Heart left ventricle (tissue), 13 donors: ENCODE data around the gene DDX39B.

Source experiments
- POLR2A ChIP-seq, 2 donors: fragments of 450-650 bp; IDR thresholded peaks; one replicate each; pipeline ENCODE4 v1.6.1; 2017; ENCODE audit warnings: antibody characterized with exemption in 2 of 2, mild to moderate bottlenecking in 2 of 2, moderate library complexity in 2 of 2
- TF ChIP-seq, protein P1 (sequence below), 12 donors: fragments of 200-600 bp; sonication (generic) in 4 of 12; IDR thresholded peaks; one replicate each; pipeline versions ENCODE4 v1.5.0 to v1.8.0; 2018 to 2022; ENCODE audit warnings: antibody characterized with exemption in 12 of 12, mild to moderate bottlenecking in 5 of 12
- donor health status: ischemic (EF 13 %, LVEDD 7.1; RV severe dilation, severe dysfunction).
- donor health status: DM: no; HTN: yes; CAD: no.
- donor health status: DM: no; HTN: no; CAD: no.
- donor health status: ischemic (EF 25% LVEDD 6.9; RV normal size, moderate dysfunction).
- donor health status: ischemic (EF 25% LVEDD 5.7; RV mildly dilated, moderate dysfunction).
- donor health status: ischemic (EF 35%, LVEDD 5.7; RV mildly dilated, moderate dysfunction).
- donor health status: nonischemic (EF 11% LVEDD 7.7; RV severe dilation, severe dysfunction).
- donor health status: DM: yes; HTN: yes; CAD: no.
- donor health status: PGD.
- donor health status: ischemic (EF 29% LVEDD 5.4; RV normal size, mild dysfunction).
- donor health status: nonischemic (EF 23%, LVEDD 6.1; RV moderate dilation, normal function).

DNA sequence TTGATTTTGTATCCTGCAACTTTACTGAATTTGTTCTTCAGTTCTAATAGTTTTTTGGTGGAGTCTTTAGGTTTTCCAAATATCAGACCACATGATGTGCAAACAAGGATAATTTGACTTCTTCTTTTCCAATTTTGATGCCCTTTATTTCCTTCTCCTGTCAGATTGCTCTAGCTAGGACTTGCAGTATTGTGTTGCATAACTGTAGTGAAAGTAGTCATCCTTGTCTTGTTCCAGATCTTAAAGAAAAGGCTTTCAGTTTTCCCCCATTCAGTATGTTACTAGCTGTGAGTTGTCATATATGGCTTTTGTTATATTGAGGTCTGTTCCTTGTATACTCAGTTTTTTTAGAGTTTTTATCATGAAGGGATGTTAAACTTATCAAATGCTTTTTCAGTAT lies 39.2 kb downstream of the DDX39B start:
- TF ChIP-seq, protein P1, sequence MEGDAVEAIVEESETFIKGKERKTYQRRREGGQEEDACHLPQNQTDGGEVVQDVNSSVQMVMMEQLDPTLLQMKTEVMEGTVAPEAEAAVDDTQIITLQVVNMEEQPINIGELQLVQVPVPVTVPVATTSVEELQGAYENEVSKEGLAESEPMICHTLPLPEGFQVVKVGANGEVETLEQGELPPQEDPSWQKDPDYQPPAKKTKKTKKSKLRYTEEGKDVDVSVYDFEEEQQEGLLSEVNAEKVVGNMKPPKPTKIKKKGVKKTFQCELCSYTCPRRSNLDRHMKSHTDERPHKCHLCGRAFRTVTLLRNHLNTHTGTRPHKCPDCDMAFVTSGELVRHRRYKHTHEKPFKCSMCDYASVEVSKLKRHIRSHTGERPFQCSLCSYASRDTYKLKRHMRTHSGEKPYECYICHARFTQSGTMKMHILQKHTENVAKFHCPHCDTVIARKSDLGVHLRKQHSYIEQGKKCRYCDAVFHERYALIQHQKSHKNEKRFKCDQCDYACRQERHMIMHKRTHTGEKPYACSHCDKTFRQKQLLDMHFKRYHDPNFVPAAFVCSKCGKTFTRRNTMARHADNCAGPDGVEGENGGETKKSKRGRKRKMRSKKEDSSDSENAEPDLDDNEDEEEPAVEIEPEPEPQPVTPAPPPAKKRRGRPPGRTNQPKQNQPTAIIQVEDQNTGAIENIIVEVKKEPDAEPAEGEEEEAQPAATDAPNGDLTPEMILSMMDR (IDR thresholded peaks at IDR 0.05): no peak
- TF ChIP-seq POLR2A (IDR thresholded peaks at IDR 0.05): no peak
